GM20000 (cell line): ENCODE data around the gene BOD1L2.

Source experiments
- DNase-seq: peaks from one replicate; pipeline ENCODE4 v3.0.0; 2012; ENCODE audit warnings: low spot score
- TF ChIP-seq, protein P1 (sequence below): IDR thresholded peaks from 2 replicates; pipeline ENCODE4 v1.5.1; 2012; ENCODE audit warnings: mild to moderate bottlenecking, control low read depth; ENCODE audit errors: extremely low read depth, missing control alignments

BOD1L2 gene

DNA sequence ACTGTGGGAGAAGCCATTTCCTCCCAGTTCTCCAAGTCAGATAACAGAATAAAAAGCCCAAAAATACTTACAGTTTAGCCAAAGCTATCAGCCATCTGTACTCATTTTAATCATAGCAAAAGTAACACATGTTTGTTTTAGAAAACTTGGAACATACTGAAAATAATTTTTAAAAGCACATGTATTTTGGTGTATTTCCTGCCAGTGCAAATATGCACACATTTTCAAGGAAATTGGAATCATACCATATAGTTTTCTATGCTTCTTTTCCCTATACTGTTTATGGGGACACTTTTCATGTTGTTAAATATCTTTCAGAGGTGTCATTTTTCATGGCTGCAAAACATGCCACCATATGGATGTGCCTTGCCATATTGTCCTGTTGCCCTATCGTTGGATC is 51.2 kb downstream of the BOD1L2 start:
- TF ChIP-seq, protein P1, sequence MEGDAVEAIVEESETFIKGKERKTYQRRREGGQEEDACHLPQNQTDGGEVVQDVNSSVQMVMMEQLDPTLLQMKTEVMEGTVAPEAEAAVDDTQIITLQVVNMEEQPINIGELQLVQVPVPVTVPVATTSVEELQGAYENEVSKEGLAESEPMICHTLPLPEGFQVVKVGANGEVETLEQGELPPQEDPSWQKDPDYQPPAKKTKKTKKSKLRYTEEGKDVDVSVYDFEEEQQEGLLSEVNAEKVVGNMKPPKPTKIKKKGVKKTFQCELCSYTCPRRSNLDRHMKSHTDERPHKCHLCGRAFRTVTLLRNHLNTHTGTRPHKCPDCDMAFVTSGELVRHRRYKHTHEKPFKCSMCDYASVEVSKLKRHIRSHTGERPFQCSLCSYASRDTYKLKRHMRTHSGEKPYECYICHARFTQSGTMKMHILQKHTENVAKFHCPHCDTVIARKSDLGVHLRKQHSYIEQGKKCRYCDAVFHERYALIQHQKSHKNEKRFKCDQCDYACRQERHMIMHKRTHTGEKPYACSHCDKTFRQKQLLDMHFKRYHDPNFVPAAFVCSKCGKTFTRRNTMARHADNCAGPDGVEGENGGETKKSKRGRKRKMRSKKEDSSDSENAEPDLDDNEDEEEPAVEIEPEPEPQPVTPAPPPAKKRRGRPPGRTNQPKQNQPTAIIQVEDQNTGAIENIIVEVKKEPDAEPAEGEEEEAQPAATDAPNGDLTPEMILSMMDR = no peak
- no peak for DNase-seq
